Suprapubic skin (tissue), 3 donors: ENCODE measurements around the gene OR6J1.

Experiments
- POLR2A ChIP-seq, 2 donors: fragments of 450-650 bp; IDR thresholded peaks; one replicate each; pipeline ENCODE4 v1.6.1; 2017; ENCODE audit warnings: antibody characterized with exemption in 2 of 2, mild to moderate bottlenecking in 2 of 2, moderate library complexity in 2 of 2
- TF ChIP-seq, protein P1 (sequence below), 2 donors: fragments of 200-600 bp in 1 of 2; fragments of 450-650 bp in 1 of 2; sonication (generic) in 1 of 2; IDR thresholded peaks; one replicate each; pipeline ENCODE4 v1.5.1; 2016 to 2019; ENCODE audit warnings: antibody characterized with exemption in 2 of 2, mild to moderate bottlenecking in 1 of 2, moderate library complexity in 1 of 2

DNA sequence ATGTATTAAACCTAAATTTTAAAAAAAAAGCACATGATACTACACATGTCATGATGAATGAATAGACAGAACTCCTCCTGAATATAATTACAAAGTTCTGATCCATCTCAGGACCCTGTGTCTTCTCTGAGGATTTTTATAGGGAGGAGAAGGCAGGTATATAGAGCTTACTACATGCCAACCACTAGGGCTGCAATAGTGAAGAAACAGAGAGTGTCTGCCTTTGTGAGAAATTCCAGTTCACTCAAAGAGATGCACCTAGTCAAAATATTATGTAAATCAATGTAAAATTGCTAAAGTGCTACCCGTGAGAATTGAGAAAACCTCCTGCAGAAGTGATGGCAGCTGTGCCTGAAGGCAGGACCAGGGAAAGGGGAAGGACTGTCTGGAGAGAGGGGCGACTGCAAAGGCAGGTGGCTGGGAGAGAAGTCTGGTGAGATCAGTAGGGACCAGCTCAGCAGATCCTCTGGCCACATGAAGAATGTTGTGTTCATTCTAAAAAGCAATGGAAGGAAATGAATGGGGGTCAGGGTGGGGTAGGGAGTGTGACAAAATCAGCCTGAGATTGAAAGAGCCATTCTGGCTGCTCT lies 31.0 kb downstream of the OR6J1 start:
- TF ChIP-seq POLR2A (IDR thresholded peaks at IDR 0.05) = no peak
- TF ChIP-seq, protein P1, sequence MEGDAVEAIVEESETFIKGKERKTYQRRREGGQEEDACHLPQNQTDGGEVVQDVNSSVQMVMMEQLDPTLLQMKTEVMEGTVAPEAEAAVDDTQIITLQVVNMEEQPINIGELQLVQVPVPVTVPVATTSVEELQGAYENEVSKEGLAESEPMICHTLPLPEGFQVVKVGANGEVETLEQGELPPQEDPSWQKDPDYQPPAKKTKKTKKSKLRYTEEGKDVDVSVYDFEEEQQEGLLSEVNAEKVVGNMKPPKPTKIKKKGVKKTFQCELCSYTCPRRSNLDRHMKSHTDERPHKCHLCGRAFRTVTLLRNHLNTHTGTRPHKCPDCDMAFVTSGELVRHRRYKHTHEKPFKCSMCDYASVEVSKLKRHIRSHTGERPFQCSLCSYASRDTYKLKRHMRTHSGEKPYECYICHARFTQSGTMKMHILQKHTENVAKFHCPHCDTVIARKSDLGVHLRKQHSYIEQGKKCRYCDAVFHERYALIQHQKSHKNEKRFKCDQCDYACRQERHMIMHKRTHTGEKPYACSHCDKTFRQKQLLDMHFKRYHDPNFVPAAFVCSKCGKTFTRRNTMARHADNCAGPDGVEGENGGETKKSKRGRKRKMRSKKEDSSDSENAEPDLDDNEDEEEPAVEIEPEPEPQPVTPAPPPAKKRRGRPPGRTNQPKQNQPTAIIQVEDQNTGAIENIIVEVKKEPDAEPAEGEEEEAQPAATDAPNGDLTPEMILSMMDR (IDR thresholded peaks at IDR 0.05) = no peak
